ENCODE data around the gene DUSP22.

Gene DUSP22

DNA sequence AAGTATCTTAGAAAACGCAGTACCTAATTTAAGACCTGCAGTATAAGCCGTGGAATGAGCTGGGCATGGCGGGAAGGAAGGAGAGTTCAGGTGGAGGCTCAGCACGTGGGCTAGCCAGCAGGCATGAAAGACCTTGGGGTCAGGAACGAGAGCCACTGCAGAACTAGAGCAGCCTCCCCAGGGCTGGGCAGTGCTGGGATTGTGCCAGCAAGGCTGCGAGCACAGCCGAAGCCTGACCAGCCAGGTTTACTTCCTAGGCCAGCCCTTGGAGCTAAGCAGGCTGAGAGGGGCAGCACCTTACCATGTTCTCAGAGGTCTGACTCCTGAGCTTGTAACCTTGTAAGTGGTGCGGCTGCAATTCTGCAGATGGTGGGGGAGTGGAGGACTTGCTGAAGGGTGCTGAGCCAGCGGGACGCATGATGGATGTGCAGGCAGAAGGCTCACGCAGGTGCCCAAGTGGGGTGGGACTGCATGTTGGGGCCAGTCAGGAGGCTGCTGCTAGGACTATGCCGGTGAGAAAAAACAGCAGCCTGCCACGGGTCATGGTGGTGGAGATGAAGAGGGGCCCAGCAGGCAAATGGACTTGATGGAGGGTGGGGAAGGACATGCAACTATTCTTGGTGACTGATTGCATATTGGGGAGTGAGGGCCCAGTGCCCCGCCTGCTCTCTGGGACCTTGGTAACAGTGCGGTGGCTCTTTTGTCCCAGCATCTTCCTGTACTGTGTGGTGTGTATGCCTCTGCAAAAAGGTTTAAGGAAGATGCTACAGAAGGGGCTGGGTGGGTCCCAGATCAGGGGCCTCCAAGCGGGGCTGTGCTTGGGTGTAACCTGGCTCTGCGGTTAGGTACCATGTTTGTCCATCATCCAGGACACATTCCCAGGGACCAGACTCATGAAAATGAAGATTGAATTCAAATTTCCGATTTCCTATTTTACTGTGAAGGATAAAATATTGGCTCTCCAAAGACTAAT, 61.6 kb downstream of the DUSP22 start:
- in situ Hi-C loops (cut with HindIII; ENCODE audit: low sequenced_read_pairs): no loop called here
- no peak for TF ChIP-seq CTCF (IDR thresholded peaks at IDR 0.05; ENCODE audit: low read depth, low read length, missing control alignments)
- no peak overlapping the region for H3K4me3 ChIP-seq (ENCODE audit: low read depth, low read length)
- DNase-seq (ENCODE audit: low read depth): no peak

GRCh38 chr6:354631-355280, 62.5 kb downstream of the DUSP22 start:
- no peak for TF ChIP-seq CTCF (IDR thresholded peaks at IDR 0.05; ENCODE audit: low read depth, low read length, missing control alignments)
- DNase-seq (ENCODE audit: low read depth): no peak
- no peak overlapping the region for H3K4me3 ChIP-seq (ENCODE audit: low read depth, low read length)
- in situ Hi-C loops (cut with HindIII; ENCODE audit: low sequenced_read_pairs): no loop called here

DNA sequence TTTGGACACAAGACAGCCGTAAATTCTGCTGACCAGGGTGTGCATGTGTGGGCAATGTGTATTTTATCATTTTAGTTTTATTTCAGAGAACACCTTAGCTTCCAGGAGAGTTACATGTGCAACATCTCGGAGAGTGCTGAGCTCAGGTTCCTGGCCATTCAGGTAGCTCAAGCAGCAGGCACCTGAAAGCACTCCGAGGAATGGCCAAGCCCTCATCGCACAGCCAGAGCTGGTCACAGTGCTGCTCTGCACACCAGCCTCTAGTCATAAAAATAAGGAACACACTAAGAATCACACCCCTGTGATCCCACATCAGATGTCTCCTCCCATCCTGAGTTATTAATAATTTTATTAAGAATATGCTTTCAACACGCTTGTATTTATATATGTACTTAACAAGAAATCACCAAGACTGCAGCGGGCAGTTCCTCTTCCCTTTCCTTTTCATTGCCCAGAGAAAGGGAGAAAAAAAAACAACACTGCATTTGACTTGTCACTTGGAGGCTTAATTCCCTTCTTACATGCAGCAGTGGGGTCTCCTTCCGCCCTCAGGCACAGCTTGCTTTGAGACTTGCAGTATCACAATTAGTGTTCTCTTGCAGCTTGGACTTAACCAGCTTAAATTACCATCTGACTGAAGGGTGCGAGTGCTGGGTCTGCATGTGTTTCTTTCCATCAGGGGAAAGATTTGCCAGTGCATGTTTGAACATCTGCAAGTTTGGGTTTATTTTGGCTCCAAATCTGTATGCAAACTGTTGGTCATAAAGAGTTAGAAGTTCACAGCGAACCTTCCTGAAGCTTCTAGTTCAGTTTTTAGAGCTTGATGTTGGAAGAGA, 63.3 kb downstream of the DUSP22 start:
- DNase-seq (ENCODE audit: low read depth): no peak
- TF ChIP-seq CTCF (IDR thresholded peaks at IDR 0.05; ENCODE audit: low read depth, low read length, missing control alignments): no peak
- in situ Hi-C loops (cut with HindIII; ENCODE audit: low sequenced_read_pairs): no loop called here
- no peak overlapping the region for H3K4me3 ChIP-seq (ENCODE audit: low read depth, low read length)

DNA sequence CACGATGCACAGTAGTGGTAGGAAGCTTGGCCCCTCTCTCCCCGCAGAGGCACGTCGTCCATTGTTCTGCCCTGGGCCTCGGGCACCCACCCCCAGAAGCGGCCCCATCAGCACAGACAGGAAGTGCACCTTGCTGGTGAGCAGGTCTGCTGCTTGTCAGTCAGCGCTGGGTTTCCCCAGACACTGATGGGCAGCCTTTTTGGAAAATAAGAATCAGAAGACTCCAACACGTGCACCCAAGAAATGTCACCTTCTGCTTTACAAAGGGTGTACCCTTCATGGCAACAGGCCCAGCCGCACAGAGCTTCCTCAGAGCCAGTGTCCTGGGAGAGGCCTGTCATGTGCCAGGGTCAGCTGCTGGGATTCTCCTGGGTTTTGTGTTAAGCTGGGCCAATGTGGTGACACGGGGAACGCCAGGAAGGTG, 64.6 kb downstream of the DUSP22 start:
- in situ Hi-C loops (cut with HindIII; ENCODE audit: low sequenced_read_pairs): no loop called here
- no peak for TF ChIP-seq CTCF (IDR thresholded peaks at IDR 0.05; ENCODE audit: low read depth, low read length, missing control alignments)
- H3K4me3 ChIP-seq (ENCODE audit: low read depth, low read length): no peak overlapping the region
- DNase-seq (ENCODE audit: low read depth): no peak

DNA sequence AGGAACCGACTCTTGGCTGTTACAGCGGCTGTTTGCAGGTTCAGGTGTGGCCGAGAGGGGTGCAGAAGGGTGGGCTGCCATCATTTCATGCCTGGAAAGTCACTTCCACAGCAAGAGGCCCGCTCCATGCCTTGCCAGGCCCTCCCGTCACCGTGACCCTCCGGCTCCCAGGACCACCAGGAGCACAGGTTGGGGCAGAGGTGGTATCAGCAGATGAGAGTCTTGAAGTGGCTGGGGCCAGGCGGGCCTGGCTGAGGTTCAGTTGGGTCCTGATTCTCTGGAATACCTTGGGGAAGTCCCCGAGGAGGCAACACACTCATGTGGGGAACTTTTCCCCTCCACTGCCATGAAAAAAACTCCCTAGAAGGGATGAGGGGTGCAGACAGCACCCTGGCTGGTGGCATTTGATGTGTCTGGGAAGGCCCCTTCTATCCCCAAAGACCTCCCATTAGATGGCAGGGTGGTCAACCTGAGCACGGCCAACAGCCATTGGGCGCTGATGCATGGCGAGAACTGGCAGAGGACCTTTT, 65.0 kb downstream of the DUSP22 start:
- in situ Hi-C loops (cut with HindIII; ENCODE audit: low sequenced_read_pairs): no loop called here
- DNase-seq (ENCODE audit: low read depth): no peak
- H3K4me3 ChIP-seq (ENCODE audit: low read depth, low read length): no peak overlapping the region
- TF ChIP-seq CTCF (IDR thresholded peaks at IDR 0.05; ENCODE audit: low read depth, low read length, missing control alignments): no peak

DNA sequence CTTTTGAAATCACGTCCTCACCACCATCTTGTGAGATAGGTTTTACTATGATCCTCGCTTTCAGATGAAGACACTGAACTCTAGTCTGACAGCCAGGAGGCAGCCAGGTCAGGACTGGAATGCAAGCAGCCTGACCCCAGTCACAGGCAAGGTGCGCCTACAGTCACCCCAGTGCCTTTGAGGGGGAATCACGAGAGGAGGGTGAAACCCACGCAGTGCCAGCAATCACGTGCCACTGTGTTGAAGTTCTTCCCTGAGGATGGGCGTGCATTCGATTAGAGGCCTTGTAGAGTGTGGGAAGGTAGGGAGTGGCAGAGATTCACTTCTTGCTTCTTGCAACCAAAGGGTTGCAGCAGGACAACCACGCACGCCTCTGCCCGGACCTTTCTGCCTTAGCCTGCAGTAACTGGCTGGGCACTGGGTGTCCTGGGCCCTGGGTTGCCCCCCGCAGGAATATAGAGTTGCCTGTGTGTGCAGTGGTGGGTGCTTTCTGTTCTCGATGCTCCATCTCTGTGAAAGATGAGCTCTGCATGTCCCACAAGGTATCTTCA, 65.6 kb downstream of the DUSP22 start:
- in situ Hi-C loops (cut with HindIII; ENCODE audit: low sequenced_read_pairs): no loop called here
- no peak for TF ChIP-seq CTCF (IDR thresholded peaks at IDR 0.05; ENCODE audit: low read depth, low read length, missing control alignments)
- no peak for DNase-seq (ENCODE audit: low read depth)
- H3K4me3 ChIP-seq (ENCODE audit: low read depth, low read length): no peak overlapping the region
